Measurements from ENCODE around the gene NALF2. TPM values are rescaled to one million over a fixed set of nuclear protein-coding genes. Genes with fewer than 3 reads are reported as not detected.

NALF2 gene
- polyA plus RNA-seq, result 0.60 and 1.5 TPM in 2 replicates

GRCh38 chrX:69503782-69504625 is at the start of gene NALF2:
NALF2 (plus strand) TSS chrX:69504326; CDS start chrX:69505283, 957 bp downstream.

Other genes with a start within 250 kb of the NALF2 start
- 0.52 and 3.0 TPM in 2 replicates for gene EDA, start 111.8 kb downstream of the NALF2 start, polyA plus RNA-seq